Measurements from ENCODE around the gene YIPF1.

Gene YIPF1

GRCh38 chr1:53899206-53899628, 9.6 kb upstream of the YIPF1 start:
- Histone ChIP-seq H3K27me3 (no peaks in the 10 kb centered on the region), H3K36me3 (no peaks in the 10 kb centered on the region), H3K4me3 (ENCODE audit: low read depth, low read length) (no peak overlapping the region), H3K9me3 (no peaks in the 10 kb centered on the region), H3K4me1 (no peaks in the 10 kb centered on the region)
- no peak for TF ChIP-seq CTCF (IDR thresholded peaks at IDR 0.05; ENCODE audit: low read depth, low read length)
- no peak for DNase-seq

DNA sequence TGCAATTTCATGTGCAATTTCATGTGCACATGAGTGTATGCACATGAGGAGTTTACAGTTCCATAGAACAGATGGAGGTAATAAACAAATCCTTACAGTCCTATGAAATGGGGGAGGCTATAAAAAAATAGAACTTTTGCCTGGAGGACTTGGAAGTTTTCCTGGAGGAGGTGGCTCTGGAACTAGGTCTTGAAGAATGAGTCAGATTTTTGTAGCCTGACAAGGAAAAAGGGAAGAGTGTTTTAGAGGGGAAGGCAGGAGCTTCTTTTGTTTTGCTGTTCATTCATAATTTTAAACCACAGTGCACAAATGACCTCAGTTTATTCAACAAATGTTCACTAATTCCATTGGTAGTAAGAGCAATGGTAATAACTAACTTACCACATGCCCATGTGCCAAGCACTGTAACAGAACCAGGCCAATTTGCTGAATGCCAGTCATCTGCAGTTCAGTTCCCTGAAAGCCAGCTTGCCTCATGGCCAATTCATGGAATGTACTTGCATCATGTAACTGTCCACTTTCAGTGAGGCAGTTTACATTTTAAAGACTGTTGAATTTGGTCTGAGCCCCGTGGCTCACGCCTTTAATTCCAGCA, 7.1 kb upstream of the YIPF1 start:
- Histone ChIP-seq H3K27me3 (no peaks in the 10 kb centered on the region), H3K9me3 (no peaks in the 10 kb centered on the region), H3K36me3 (no peaks in the 10 kb centered on the region), H3K4me3 (ENCODE audit: low read depth, low read length) (no peak overlapping the region), H3K4me1 (no peaks in the 10 kb centered on the region)
- DNase-seq: no peak
- TF ChIP-seq CTCF (IDR thresholded peaks at IDR 0.05; ENCODE audit: low read depth, low read length): no peak

DNA sequence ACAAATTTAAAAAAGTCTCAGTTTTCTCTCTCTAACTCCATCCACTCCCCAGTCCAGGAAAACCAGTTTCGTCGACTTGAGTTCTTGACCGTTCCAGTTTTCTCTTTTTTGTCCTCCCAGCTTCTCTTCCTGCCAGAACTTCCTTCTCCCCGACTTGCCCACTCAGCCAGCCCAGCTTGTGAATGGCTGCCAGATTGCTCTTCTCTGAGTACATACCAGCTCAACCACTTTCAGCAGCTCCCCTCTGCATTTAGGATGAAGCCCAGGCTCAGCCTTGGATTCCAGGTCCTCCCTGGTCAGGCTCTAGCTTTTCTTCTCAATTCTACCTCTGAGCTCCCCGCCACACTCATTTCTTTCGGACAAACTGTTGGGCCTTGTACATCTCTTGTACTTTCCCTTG, 5.8 kb upstream of the YIPF1 start:
- no peak for DNase-seq
- Histone ChIP-seq H3K27me3 (no peaks in the 10 kb centered on the region), H3K9me3 (no peaks in the 10 kb centered on the region)

GRCh38 chr1:53894644-53895043, 5.0 kb upstream of the YIPF1 start:
- H3K4me3 ChIP-seq (ENCODE audit: low read depth, low read length): no peak overlapping the region

More for the DNA sequence above, 5.8 kb upstream of the YIPF1 start:
- H3K4me1 ChIP-seq: no peaks in the 10 kb centered on the region
- no peaks in the 10 kb centered on the region for H3K36me3 ChIP-seq
- no peak overlapping the region for H3K4me3 ChIP-seq (ENCODE audit: low read depth, low read length)
- no peak for TF ChIP-seq CTCF (IDR thresholded peaks at IDR 0.05; ENCODE audit: low read depth, low read length)

GRCh38 chr1:53893999-53894636, 4.5 kb upstream of the YIPF1 start, which contains the start of gene DIO1:
Gene DIO1 (plus strand): TSS chr1:53894187. CDS start chr1:53894211, 24 bp downstream.
- Histone ChIP-seq H3K36me3 (no peaks in the 10 kb centered on the region), H3K27me3 (no peaks in the 10 kb centered on the region), H3K4me3 (ENCODE audit: low read depth, low read length) (no peak within 1 kb of the TSS), H3K4me1 (no peaks in the 10 kb centered on the region), H3K9me3 (no peaks in the 10 kb centered on the region)
- DNase-seq: no peak
- TF ChIP-seq CTCF (IDR thresholded peaks at IDR 0.05; ENCODE audit: low read depth, low read length): no peak

More at GRCh38 chr1:53894644-53895043, 5.0 kb upstream of the YIPF1 start:
- Histone ChIP-seq H3K4me1 (no peaks in the 10 kb centered on the region), H3K9me3 (no peaks in the 10 kb centered on the region), H3K36me3 (no peaks in the 10 kb centered on the region), H3K27me3 (no peaks in the 10 kb centered on the region)
- no peak for TF ChIP-seq CTCF (IDR thresholded peaks at IDR 0.05; ENCODE audit: low read depth, low read length)
- DNase-seq: no peak

GRCh38 chr1:53892911-53893310, 3.3 kb upstream of the YIPF1 start:
- Histone ChIP-seq H3K9me3 (no peaks in the 10 kb centered on the region), H3K4me3 (ENCODE audit: low read depth, low read length) (no peak overlapping the region), H3K36me3 (no peaks in the 10 kb centered on the region), H3K27me3 (no peaks in the 10 kb centered on the region), H3K4me1 (no peaks in the 10 kb centered on the region)
- TF ChIP-seq CTCF (IDR thresholded peaks at IDR 0.05; ENCODE audit: low read depth, low read length): no peak
- no peak for DNase-seq

Data from BE2C (cell line).